GM12872 (cell line): ENCODE results near the gene PANX1.

ENCODE experiments used
- TF ChIP-seq, protein P1 (sequence below): IDR thresholded peaks from 3 replicates; pipeline ENCODE4 v1.5.1; 2011; ENCODE audit warnings: low read depth, mild to moderate bottlenecking, low read length, moderate library complexity; ENCODE audit not compliant: insufficient read depth

Gene PANX1

DNA sequence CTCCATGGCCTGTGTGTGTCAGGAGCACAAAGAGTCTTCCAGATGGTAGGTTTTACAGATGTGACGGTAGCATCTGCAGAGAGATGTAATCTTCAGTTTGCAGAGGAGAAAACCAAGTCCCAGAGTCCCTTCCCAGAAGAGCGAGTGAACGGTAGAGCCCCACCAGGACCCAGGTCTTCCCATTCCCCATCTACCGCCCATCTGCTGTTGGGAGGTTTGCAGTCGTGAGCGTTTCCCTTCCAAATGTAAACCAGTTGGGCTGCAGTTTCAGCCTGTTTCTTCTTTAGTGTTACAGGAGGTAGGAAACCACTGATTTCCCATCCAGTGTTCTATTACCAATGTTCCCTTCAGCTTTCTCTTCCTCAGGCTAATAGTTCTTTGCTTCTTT is 24.0 kb downstream of the PANX1 start:
- TF ChIP-seq, protein P1, sequence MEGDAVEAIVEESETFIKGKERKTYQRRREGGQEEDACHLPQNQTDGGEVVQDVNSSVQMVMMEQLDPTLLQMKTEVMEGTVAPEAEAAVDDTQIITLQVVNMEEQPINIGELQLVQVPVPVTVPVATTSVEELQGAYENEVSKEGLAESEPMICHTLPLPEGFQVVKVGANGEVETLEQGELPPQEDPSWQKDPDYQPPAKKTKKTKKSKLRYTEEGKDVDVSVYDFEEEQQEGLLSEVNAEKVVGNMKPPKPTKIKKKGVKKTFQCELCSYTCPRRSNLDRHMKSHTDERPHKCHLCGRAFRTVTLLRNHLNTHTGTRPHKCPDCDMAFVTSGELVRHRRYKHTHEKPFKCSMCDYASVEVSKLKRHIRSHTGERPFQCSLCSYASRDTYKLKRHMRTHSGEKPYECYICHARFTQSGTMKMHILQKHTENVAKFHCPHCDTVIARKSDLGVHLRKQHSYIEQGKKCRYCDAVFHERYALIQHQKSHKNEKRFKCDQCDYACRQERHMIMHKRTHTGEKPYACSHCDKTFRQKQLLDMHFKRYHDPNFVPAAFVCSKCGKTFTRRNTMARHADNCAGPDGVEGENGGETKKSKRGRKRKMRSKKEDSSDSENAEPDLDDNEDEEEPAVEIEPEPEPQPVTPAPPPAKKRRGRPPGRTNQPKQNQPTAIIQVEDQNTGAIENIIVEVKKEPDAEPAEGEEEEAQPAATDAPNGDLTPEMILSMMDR = no peak

DNA sequence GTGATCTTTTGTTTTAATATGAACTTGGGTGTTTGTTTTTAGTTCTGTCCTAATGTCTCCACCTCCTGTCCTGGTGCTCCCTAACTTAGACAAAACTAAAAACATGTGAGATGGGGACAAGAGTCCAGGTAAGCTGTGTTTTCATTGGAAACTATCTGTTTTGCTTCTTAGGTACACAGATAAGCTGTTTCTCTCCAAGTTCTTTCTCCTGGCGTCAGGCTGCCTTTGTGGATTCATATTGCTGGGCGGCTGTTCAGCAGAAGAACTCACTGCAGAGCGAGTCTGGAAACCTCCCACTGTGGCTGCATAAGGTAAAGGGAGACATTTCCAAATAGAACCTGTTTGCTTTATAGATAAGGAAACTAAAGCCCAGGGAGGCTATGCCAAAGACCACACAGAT is 24.7 kb downstream of the PANX1 start:
- TF ChIP-seq, protein P1 = no peak

DNA sequence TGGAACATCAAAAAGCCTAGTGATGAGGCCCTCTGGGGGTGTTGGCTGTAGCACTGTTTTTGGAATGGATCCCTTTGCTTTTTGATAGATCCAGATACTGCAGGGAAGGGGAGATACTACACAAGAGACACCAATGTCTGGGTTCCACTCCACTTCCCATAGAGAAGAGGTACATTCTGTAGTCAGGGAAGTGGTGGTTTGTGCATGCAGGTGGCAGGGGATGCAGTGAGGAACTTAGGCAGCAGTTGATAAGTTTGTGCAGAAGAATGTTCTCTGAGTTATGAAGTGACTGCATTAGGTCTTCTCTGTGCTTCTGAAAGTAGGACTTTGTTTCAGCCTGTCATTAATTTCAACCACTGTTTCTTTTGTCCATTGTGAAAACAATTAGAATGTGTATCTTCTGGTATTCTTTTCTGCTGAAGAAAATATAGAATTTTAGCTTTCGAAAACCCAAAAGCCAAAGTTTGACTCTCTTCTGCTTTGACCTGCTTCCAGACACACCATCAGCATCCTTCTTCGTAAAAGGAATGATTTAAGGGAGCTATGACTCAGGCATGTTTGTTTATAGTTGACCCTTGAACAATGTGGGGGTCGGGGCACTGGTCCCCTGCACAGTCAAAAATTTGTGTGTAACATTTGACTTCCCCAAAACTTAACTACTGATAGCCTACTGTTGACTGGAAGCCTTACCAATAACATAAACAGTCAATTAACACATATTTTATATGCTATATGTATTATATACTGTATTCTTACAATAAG is 25.6 kb downstream of the PANX1 start:
- TF ChIP-seq, protein P1 = no peak

DNA sequence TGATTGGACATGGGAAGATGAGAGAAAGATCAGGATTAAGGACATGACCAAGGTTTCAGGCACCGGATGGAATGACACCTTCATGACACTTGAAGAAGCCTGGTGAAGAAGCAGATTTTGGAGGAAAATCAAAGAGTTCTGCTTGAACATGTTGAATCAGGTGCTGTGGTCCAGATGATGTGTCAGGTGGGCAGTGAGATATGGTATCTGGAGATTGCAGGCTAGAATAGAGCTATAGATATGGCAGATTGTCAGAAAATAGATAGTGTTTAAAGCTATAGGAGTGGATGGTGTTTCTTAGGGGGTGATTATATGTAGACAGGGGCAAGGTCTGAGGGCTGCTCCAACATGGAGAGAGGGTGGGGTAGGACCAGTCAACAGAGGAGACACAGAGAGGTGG is 40.2 kb downstream of the PANX1 start:
- TF ChIP-seq, protein P1 = no peak

DNA sequence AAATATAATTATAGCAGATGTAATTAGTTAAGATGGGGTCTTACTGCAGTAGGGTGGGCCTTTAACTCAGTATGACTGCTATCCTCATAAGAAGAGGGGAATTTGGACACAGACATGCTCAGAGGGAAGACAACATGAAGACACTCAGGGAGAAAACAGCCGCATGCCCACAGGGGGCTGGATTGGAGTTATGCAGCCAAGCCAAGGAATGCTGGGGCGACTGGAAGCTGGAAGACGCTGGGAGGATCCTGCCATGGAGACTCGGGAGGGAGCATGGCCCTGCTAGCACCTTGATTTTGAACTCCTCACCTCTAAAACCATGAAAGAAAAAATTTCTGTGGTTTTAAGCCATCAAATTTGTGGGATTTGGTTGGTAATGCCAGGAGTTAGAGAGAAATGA is 40.9 kb downstream of the PANX1 start:
- TF ChIP-seq, protein P1 = no peak

DNA sequence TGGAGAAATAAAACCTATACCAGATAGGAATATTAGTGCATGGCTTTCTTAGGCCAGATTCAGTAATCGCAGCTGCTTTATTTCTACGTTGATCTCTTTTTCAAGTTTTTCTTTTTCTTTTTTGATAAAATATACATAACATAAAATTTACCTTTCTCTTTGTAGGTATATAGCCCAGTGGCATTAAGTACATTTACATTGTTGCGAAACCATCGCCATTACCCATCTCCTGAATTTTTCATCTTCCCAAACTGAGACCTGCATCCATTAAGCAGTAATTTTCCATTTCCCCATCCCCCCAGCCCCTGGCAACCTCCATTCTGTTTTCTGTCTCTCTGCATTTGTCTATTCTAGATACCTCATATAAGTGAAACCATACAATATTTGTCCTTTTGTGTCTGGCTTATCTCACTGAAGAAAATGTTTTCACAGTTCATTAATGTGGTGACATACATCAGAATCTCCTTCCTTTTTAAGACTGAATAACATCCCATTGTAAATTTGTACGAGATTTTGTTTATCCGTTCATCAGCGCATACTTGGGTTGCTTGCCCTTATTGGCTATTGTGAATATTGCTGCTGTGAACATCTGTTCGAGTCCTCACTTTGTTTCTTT is 41.4 kb downstream of the PANX1 start:
- TF ChIP-seq, protein P1 = no peak

DNA sequence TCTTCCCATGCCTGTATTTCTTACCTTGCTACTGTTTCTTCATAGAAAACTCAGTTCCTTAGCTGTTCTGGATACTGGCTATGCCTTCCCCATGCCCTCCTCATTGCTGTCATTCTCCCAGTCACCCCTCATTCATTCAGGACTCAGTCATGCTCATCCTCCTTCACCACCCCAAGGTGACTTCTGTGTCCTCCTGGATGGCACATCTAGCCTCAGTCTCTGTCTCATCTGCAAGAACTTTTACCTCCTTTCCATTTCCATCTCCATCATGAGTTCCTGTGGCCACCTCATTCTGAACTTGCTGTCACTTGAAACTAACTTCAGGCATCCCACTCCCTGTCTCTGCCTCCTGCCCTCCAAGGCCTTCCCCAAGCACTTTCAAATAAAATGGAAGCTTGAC is 42.3 kb downstream of the PANX1 start:
- TF ChIP-seq, protein P1 = no peak
